HCT116 (cell line): ENCODE measurements around the gene NEDD4L. TPM values are rescaled to one million over a fixed set of nuclear protein-coding genes. Genes with fewer than 3 reads are reported as not detected.

ENCODE experiments used
- ATAC-seq: fragments of 200-7000 bp; cut with Tn5 transposase; 2 replicates; pipeline ENCODE4 v1.9.1; 2020; ENCODE audit warnings: mild to moderate bottlenecking, moderate library complexity
- BruUV-seq: library from RNA; stranded (reverse); fragments of 400-500 nt; replicated peaks from 2 replicates; lab custom pipeline; 2021; lab: Mats Ljungman, UMichigan
- CTCF ChIA-PET: fragments of 300-600 bp; sonication (Branson Sonifier 250); formaldehyde crosslinking; loops from one replicate; lab custom pipeline; 2021; ENCODE audit warnings: antibody characterized with exemption; lab: Charles Lee
- POLR2A ChIA-PET: fragments of 300-600, 350-600 bp; sonication (Branson Sonifier 250); formaldehyde crosslinking; loops from one replicate; lab custom pipeline; 2021; ENCODE audit warnings: antibody characterized with exemption; lab: Charles Lee
- RAD21 ChIA-PET, 2 experiments: fragments of 300-600 bp; sonication (Branson Sonifier 250); formaldehyde crosslinking; loops; one replicate each; lab custom pipeline; 2023; ENCODE audit warnings: low total read pairs in 2 of 2; ENCODE audit not compliant: uncharacterized antibody in 2 of 2, unreplicated experiment in 2 of 2, low non-redundant PET in 1 of 2; lab: Charles Lee
- DNase-seq: peaks from one replicate; pipeline ENCODE4 v3.0.0-alpha.2; 2010; ENCODE audit warnings: low read depth, low spot score
- H2AFZ ChIP-seq: fragments of 200-600 bp; shearing (Covaris generic), sonication (generic); 2 replicates; pipeline ENCODE4 v1.6.1; 2017; ENCODE audit warnings: low read depth, mixed run types, mixed read lengths, antibody characterized with exemption, low read length; ENCODE audit not compliant: poor library complexity, severe bottlenecking
- H3K27ac ChIP-seq: 2 replicates; pipeline ENCODE4 v1.5.1; 2012; ENCODE audit warnings: low read depth, low read length
- H3K27me3 ChIP-seq: fragments of 200-600 bp; sonication (generic); 2 replicates; pipeline ENCODE4 v1.6.1; 2016; ENCODE audit warnings: mixed run types, low read length, mixed read lengths; ENCODE audit not compliant: insufficient read depth
- H3K36me3 ChIP-seq, 2 experiments: fragments of 200-500 bp in 1 of 2; fragments of 200-600 bp in 1 of 2; sonication (Bioruptor generic) in 1 of 2; sonication (generic) in 1 of 2; 2 replicates each; pipeline versions ENCODE4 v1.5.1 to v1.6.1; 2014 to 2016; ENCODE audit warnings: low read length in 2 of 2, inconsistent platforms in 1 of 2, mixed read lengths in 1 of 2, mixed run types in 1 of 2; ENCODE audit not compliant: insufficient read depth in 2 of 2, control insufficient read depth in 1 of 2
- H3K4me1 ChIP-seq, 2 experiments: fragments of 200-600 bp in 1 of 2; sonication (generic) in 1 of 2; 2 replicates each; pipeline versions ENCODE4 v1.5.1 to v1.6.1; 2012 to 2017; ENCODE audit warnings: low read length in 2 of 2, inconsistent platforms in 1 of 2, mild to moderate bottlenecking in 1 of 2, mixed read lengths in 1 of 2, mixed run types in 1 of 2, moderate library complexity in 1 of 2; ENCODE audit not compliant: insufficient read depth in 2 of 2, control insufficient read depth in 1 of 2
- H3K4me2 ChIP-seq: fragments of 200-600 bp; sonication (generic); 2 replicates; pipeline ENCODE4 v1.6.1; 2017; ENCODE audit warnings: mixed run types, low read length, mixed read lengths
- H3K4me3 ChIP-seq, 2 experiments: fragments of 200-600 bp in 1 of 2; sonication (generic) in 1 of 2; replicated peaks in 1 of 2; 2 replicates each; pipeline ENCODE4 v1.5.1; 2011 to 2016; ENCODE audit warnings: low read length in 2 of 2, control low read depth in 1 of 2, low read depth in 1 of 2, mild to moderate bottlenecking in 1 of 2, mixed read lengths in 1 of 2, mixed run types in 1 of 2
- H3K79me2 ChIP-seq: fragments of 200-600 bp; sonication (generic); 2 replicates; pipeline ENCODE4 v1.6.1; 2017; ENCODE audit warnings: mild to moderate bottlenecking, mixed run types, low read length, moderate library complexity, mixed read lengths; ENCODE audit not compliant: insufficient read depth
- H3K9ac ChIP-seq: fragments of 200-600 bp; sonication (generic); 2 replicates; pipeline ENCODE4 v1.6.1; 2016; ENCODE audit warnings: low read length, mixed read lengths
- H3K9me2 ChIP-seq: fragments of 200-600 bp; sonication (generic), shearing (Covaris generic); 2 replicates; pipeline ENCODE4 v1.6.1; 2017; ENCODE audit warnings: mixed run types, mild to moderate bottlenecking, moderate library complexity; ENCODE audit not compliant: insufficient read depth
- H3K9me3 ChIP-seq, 2 experiments: fragments of 200-500 bp in 1 of 2; fragments of 200-600 bp in 1 of 2; sonication (Bioruptor generic) in 1 of 2; sonication (generic) in 1 of 2; 2 replicates each; pipeline ENCODE4 v1.6.1; 2014 to 2017; ENCODE audit warnings: low read length in 2 of 2, mixed read lengths in 2 of 2, inconsistent platforms in 1 of 2, low read depth in 1 of 2, mild to moderate bottlenecking in 1 of 2, mixed run types in 1 of 2, moderate library complexity in 1 of 2; ENCODE audit not compliant: control insufficient read depth in 1 of 2, insufficient read depth in 1 of 2
- H4K20me1 ChIP-seq: fragments of 200-600 bp; sonication (generic), shearing (Covaris generic); 2 replicates; pipeline ENCODE4 v1.6.1; 2017; ENCODE audit warnings: mixed run types, mild to moderate bottlenecking, moderate library complexity; ENCODE audit not compliant: insufficient read depth
- CEBPB ChIP-seq: IDR thresholded peaks from 2 replicates; pipeline ENCODE4 v1.6.1; 2012; ENCODE audit warnings: low read depth
- ELF1 ChIP-seq: IDR thresholded peaks from 2 replicates; pipeline ENCODE4 v1.6.1; 2012; ENCODE audit warnings: low read depth, borderline replicate concordance
- EZH2phosphoT487 ChIP-seq: fragments of 200-600 bp; IDR thresholded peaks from 2 replicates; pipeline ENCODE4 v1.6.1; 2018; ENCODE audit warnings: antibody characterized with exemption, borderline replicate concordance
- JUND ChIP-seq: IDR thresholded peaks from 2 replicates; pipeline ENCODE4 v1.6.1; 2012
- POLR2AphosphoS5 ChIP-seq: IDR thresholded peaks from 2 replicates; pipeline ENCODE4 v1.6.1; 2011; ENCODE audit warnings: mild to moderate bottlenecking, low read depth, low read length, moderate library complexity
- RAD21 ChIP-seq: IDR thresholded peaks from 2 replicates; pipeline ENCODE4 v1.6.1; 2012; ENCODE audit warnings: low read depth, mild to moderate bottlenecking
- REST ChIP-seq: IDR thresholded peaks from 2 replicates; pipeline ENCODE4 v1.6.1; 2012; ENCODE audit warnings: low read depth
- SIN3A ChIP-seq: IDR thresholded peaks from 2 replicates; pipeline ENCODE4 v1.6.1; 2012; ENCODE audit warnings: low read depth
- SP1 ChIP-seq: IDR thresholded peaks from 2 replicates; pipeline ENCODE4 v1.6.1; 2012; ENCODE audit warnings: low read depth
- SRF ChIP-seq: IDR thresholded peaks from 2 replicates; pipeline ENCODE4 v1.6.1; 2012; ENCODE audit warnings: low read depth
- TCF7L2 ChIP-seq: IDR thresholded peaks from 2 replicates; pipeline ENCODE4 v1.7.0; 2011; ENCODE audit warnings: borderline replicate concordance, inconsistent platforms; ENCODE audit not compliant: insufficient read depth, insufficient read length; ENCODE audit errors: extremely low read depth
- YY1 ChIP-seq: IDR thresholded peaks from 2 replicates; pipeline ENCODE4 v1.6.1; 2011; ENCODE audit warnings: low read length, low read depth, moderate library complexity, mild to moderate bottlenecking; ENCODE audit not compliant: insufficient replicate concordance; ENCODE audit errors: extremely low read depth
- ZFX ChIP-seq: fragments of 450-650 bp; IDR thresholded peaks from 2 replicates; pipeline ENCODE4 v1.6.1; 2017
- ZNF274 ChIP-seq: fragments of 200-500 bp; sonication (Bioruptor generic); IDR thresholded peaks from 2 replicates; pipeline ENCODE4 v1.6.1; 2014; ENCODE audit warnings: mild to moderate bottlenecking, low read depth, low read length, inconsistent platforms
- intact Hi-C: fragments of 100-400 bp; cut with micrococcal nuclease; formaldehyde crosslinking; loops from 2 replicates; pipeline ENCODE4 v1.10.0; 2022
- total RNA-seq: library from RNA; stranded (reverse); gene quantifications from one replicate; pipeline ENCODE4 v1.2.1, GENCODE V29; 2021; ENCODE audit not compliant: unreplicated experiment
- TF ChIP-seq, protein P1 (sequence below): IDR thresholded peaks from 2 replicates; pipeline ENCODE4 v1.6.1; 2012

NEDD4L gene
- total RNA-seq, 1 experiment from 2014 or later = 41.5 TPM

DNA sequence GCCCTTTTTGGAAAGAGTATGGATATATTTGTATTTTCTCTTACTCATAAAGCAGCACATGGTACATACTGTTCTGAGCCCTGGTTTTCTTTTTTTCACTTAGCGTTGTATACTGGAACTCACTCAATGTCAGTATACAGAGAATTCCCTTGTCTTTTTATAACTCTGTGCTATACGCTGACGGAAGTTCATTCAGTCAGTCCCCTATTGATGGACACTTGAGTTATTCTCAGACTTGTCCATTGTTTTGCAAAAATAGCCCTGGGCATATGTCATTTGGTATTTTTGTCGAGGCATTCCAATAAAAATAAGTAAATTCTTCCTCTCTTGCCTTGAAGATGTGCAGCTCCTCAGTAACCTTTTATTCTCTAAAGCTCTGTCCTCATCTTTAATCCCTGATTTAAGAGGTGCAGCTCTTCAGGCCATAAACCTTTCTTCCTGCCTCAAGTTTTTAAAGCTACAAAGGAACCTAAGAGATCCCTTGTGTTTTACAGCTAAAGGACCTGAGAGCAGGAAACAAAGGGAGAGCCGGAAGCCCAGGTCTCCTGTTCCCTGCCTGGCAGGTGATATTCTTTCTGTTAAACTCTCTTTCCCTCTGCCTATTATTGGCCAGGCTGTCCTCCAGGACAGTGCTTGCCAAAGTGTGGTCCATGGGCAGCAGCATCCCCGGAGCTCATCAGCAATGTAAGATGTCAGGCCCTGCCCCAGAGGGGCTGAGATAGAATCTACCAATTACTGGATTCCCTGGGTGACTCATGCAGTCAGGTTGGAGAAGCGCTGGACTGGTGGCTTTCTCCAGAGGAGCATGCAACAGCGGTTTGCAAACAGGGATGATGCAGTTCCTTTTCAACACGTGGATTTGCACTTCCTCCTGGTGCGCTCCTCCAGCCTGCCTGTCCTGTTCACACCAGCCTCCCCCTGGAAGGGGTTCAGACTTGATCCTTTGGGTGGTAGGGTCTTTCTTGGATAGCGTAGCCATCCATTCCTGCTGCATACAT lies 158.0 kb downstream of the NEDD4L start:
- Histone ChIP-seq H3K4me3 (no peak overlapping the region), H3K27me3 (no peaks in the 10 kb centered on the region), H3K4me1 (peaks cover 0 to 6% of the 10 kb centered on the region in 2 experiments; a peak in 2 of 4 replicates), H3K27ac (no peak overlapping the region), H3K9me2 (no peaks in the 10 kb centered on the region), H2AFZ (no peak overlapping the region), H3K79me2 (no peaks in the 10 kb centered on the region), H3K36me3 (no peaks in the 10 kb centered on the region), H3K9ac (no peak overlapping the region), H4K20me1 (no peaks in the 10 kb centered on the region), H3K9me3 (no peaks in the 10 kb centered on the region), H3K4me2 (no peak overlapping the region)
- RAD21 ChIA-PET = interaction anchor here in 1 of 2 experiments (0.7 kb wide), 1 partner anchor 120 kb away, joined by 4 read pairs; no protein-coding TSS in a partner anchor
- POLR2A ChIA-PET = no interaction called here
- intact Hi-C loops = no loop called here
- no TSS peak for BruUV-seq
- TF ChIP-seq SP1 (no peak), ELF1 (no peak), YY1 (no peak), SRF (no peak), REST (no peak), CEBPB (no peak), TCF7L2 (no peak), ZNF274 (no peak), RAD21 (no peak), JUND (no peak), POLR2AphosphoS5 (no peak), EZH2phosphoT487 (no peak), ZFX (no peak), SIN3A (no peak)
- TF ChIP-seq, protein P1, sequence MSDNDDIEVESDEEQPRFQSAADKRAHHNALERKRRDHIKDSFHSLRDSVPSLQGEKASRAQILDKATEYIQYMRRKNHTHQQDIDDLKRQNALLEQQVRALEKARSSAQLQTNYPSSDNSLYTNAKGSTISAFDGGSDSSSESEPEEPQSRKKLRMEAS = no peak
- CTCF ChIA-PET = no interaction called here
- ATAC-seq (peak; percentile 64), DNase-seq (no peak)
